Stimulated activated CD4-positive, alpha-beta T cell treated with anti-CD3 and anti-CD28 coated beads, Interleukin-4, amount 100 ng/mL, for 4 hours (primary cell): Measurements from ENCODE around the gene KCNJ6.

Experiments used
- DNase-seq, 2 experiments: peaks; one replicate each; pipeline ENCODE4 v3.0.0-alpha.2; 2020

Gene KCNJ6

GRCh38 chr21:37711836-37712568 is 204.3 kb downstream of the KCNJ6 start:
- peak in 1 of 2 experiments; percentile 24 for DNase-seq

- no peak for DNase-seq
Measured at GRCh38 chr21:37711286-37711829, 204.9 kb downstream of the KCNJ6 start.

DNA sequence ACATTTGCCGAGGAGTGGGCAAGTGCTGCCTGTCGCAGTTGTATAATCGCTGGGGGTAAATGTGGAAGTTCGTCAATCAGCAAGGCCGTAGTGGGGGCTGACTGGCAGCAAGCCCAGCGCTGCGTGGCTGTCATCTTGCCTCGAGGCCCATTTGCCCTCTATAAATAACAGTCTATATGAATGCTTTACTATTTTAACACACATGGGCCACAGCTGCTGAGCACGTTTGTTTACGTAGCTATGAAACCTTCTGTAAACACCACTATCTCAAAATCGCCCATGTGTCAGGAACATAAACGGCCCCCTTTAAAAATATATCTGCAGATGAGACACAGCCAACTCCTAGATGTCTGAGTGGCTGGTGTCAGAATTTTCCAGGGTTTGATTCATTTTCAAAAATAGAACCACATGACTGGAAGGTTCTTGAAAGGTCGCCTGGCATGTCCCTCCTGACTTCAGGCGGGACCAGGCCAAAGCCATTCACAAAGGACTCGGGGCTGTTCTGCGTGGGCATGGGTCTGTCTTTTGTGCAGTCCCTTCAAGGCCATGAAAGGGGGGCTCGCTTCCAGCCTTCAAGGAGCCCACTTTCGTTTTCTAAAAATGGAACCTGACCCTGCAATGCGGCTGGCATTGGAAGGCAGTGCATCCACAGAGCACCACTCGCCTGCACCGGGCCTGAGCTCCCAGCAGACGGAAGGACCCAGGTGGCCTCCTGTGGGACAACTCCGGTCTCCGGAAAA is 205.5 kb downstream of the KCNJ6 start:
- no peak for DNase-seq

DNA sequence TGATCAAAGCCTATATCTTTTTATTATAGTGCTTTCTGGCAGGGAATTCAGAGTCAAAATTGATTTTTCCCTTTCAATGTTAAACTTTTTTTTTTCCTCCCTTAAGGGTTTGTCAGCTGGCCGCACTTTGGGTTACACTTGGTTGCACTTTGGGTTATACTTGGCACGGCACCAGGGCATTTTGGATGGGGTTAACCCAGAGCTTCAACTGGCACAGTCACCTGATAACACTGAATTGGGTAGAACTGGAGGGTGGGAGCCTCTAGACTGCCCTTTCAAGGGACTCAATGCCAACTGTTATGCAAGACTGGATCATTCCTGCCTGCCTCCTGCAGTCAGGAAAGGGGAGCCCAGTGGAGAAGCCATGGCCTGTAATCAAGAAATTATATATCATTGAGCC is 211.5 kb downstream of the KCNJ6 start:
- DNase-seq, result no peak

DNA sequence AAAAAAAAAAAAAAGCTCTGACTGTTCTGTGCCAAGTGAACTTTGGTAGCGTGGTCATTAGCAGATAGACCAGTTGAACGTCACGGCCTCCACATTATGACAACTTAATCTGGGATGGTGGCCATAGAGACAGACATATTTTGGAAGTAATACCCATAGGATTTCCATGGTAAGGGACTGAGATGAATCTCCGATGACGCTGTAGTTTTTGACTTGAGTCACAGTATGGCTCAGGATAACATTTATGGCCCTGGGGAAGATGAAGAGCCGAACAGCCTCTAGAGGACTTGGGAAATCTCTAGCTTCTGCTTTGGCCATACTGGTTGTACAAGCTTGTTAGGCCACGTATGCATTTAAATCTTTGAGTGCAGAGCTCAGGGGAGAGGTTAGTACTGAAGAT is 214.0 kb downstream of the KCNJ6 start:
- no peak for DNase-seq

DNA sequence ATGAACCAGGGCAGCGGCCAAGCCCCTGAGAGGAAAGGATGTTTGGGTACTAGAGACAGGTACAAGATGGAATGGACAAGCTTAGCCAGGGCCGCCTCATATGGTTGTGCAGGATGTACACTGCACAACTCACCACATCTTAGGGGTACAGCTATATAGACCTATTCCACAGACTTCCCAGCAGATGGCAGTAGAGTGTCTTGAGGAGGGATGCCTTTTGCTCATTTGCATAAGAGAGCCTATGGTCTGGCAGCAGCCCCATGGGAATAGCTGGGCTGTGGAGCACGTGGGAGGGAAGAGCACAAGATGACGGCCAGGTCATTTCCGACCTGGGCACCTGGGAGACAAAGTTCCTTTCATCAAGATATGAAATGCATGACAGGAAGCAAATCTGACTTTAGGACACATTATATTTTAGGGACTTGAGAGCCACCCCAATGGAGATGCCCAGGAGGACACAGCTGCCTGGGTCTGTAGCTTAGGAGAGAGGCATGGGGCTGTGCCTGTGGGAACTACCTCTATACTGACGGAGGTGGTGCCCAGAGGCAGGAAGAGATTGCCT is 215.5 kb downstream of the KCNJ6 start:
- DNase-seq, result no peak

DNA sequence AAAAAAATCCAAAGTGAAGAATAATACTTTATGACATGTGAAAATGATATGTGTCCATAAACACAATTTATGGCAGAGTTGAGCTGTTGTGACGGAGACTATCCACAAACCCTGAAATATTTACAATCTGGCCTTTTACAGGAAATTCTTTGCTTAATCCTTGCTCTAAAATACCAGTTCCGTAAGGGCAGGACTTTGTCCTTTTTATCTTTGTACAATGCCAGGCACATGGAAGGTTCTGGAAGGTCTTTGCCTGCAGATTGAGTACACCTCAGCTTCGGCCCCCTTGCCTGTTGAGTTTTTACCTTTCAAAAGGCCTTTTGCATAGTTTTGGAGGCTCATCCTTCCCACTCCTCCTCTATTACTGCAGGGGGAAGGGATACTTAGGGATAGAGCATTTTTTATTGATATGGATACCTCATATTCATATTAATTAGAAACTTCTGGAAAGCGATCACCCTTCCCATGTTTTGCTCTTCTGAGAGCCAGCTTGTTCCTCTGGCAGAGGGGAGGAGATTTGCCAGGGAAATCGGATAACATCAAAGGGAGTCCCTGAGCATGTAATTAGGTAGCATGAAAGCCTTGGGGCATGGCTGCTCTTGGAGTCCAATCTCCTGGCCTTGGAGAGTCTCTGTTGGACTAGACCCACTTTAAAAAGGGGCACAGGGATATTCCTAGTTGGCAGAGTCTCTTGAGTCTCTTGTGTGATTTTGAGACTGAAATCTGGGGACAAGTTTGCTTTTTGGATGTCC is 217.1 kb downstream of the KCNJ6 start:
- no peak for DNase-seq

- DNase-seq, result no peak
Measured at GRCh38 chr21:37696936-37697335, 219.3 kb downstream of the KCNJ6 start.

DNA sequence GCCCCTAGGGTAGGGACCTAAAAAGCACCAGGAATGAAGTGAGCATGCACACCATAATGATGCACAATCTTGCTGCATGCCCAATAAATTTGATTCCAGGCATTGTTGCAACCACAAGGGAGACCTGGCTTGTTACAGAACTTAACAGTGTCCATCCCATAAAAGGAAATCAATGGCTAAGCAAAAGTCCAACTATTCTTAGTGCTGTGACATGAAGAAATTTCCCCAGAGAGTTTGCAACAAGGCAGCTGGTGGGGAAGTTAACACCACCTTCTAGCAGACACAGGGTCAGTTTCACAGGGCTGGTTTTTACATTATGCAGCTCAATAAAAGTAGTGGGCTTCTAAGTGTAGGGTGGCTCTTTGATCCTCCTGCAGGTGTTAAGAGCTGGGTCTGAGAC is 221.1 kb downstream of the KCNJ6 start:
- DNase-seq, result no peak

- DNase-seq, result no peak
Measured at GRCh38 chr21:37688952-37689659, 227.2 kb downstream of the KCNJ6 start.

GRCh38 chr21:37686991-37687810 is 229.1 kb downstream of the KCNJ6 start:
- DNase-seq, result no peak

- DNase-seq, result no peak
Measured at GRCh38 chr21:37684547-37684946, 231.7 kb downstream of the KCNJ6 start.

GRCh38 chr21:37684115-37684493 is 232.2 kb downstream of the KCNJ6 start:
- DNase-seq, result no peak

GRCh38 chr21:37683396-37684114 is 232.7 kb downstream of the KCNJ6 start:
- no peak for DNase-seq

- DNase-seq, result no peak
Measured at GRCh38 chr21:37682966-37683365, 233.3 kb downstream of the KCNJ6 start.

DNA sequence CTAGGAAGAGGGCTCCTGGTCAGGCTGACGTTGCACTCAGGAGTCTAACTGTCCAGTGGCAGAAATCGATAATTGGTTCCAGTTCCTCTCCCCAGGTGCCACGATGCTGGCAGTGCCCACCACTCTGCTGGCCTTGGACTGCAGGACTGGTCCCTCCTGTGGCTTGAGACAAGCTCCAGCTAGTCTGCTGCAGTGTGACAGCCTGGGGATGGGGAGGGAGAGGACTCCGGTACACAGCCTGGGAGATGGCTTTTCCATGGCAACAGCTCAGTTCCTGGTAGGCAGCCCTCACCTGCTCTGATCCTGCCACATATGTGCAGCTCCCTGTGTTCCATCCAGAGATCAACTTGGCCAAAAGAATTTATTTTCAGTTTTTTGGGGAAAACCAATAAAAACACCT is 239.3 kb downstream of the KCNJ6 start:
- DNase-seq, result no peak

GRCh38 chr21:37675202-37675801 is 241.0 kb downstream of the KCNJ6 start:
- DNase-seq, result peak; percentile 26 to 58

DNA sequence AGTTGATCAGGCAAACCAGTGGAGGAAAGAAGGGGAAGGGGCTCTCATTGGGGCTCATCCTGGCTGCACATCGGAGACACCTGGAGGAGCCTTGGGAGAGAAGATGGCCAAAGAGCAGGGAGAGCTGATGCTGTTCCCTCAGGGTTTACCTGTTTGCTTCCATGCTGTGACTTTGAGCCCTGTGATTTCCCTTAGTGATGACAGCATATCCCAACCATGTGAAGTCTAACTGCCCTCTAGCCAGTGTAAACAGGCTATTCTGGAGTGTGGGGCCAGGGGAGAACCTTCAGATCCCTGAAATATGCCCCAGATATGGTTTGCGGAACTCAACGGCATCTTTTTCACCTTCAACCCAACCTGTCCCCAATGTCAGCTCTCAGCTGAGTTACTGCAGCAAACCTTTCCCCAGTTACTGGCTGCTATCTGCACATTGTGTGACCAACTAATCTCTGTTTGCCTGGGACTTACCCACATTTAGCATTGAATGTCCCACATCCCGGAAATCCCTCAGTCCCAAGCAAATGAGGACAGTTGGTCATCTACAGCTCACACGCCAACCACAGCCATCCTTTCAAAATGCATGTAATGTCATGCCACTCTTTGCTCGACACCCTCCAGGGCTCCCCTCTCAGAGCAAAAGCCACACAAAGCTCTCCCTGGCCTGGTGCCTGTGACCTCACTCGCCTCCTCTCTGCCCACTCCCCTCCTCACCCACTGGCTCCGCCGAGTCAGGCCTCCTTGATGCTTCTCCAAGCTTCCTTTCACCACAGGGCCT is 242.3 kb downstream of the KCNJ6 start:
- DNase-seq, result no peak

DNA sequence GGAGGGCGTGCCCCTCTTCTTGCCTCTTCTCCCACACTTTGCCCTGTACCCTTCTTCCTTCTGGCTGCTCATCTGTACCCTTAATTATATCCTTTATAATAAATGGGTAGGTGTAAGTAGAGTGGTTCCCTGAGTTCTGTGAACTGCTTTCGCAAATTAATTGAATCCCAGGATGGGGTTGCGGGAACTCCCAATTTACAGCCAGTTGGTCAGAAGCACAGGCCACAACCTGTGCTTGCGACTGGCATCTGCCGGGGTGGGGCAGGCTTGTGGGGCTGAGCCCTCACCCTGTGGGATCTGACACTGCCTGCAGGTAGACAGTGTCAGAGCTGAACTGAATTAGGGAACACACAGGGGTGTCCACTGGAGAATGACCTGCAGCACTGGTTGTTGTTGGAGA is 244.9 kb downstream of the KCNJ6 start:
- no peak for DNase-seq

- DNase-seq, result no peak
Measured at GRCh38 chr21:37670883-37671282, 245.4 kb downstream of the KCNJ6 start.
